Mucosa of rectum (tissue), 2 donors: Measurements from ENCODE around the gene DICER1.

Experiments used
- H3K27ac ChIP-seq, 2 donors: one replicate each; pipeline ENCODE4 v1.7.0; 2013; ENCODE audit warnings: inconsistent platforms in 2 of 2, low read depth in 2 of 2, low read length in 2 of 2
- H3K27me3 ChIP-seq, 2 donors: one replicate each; pipeline ENCODE4 v1.7.0; 2013; ENCODE audit warnings: low read length in 2 of 2; ENCODE audit not compliant: control insufficient read depth in 2 of 2, insufficient read depth in 2 of 2
- H3K36me3 ChIP-seq, 2 donors: one replicate each; pipeline ENCODE4 v1.7.0; 2013; ENCODE audit warnings: low read length in 2 of 2; ENCODE audit not compliant: control insufficient read depth in 2 of 2, insufficient read depth in 2 of 2
- H3K4me1 ChIP-seq, 2 donors: one replicate each; pipeline ENCODE4 v1.7.0; 2013; ENCODE audit warnings: low read length in 2 of 2, mild to moderate bottlenecking in 1 of 2; ENCODE audit not compliant: control insufficient read depth in 2 of 2, insufficient read depth in 2 of 2
- H3K4me3 ChIP-seq, 2 donors: one replicate each; pipeline ENCODE4 v1.7.0; 2013; ENCODE audit warnings: low read length in 2 of 2
- H3K9ac ChIP-seq, 2 donors: one replicate each; pipeline ENCODE4 v1.7.0; 2013; ENCODE audit warnings: low read length in 2 of 2, low read depth in 1 of 2, mild to moderate bottlenecking in 1 of 2
- H3K9me3 ChIP-seq, 2 donors: one replicate each; pipeline ENCODE4 v1.7.0; 2013; ENCODE audit warnings: low read length in 2 of 2; ENCODE audit not compliant: control insufficient read depth in 2 of 2
- donor health status: healthy.
- donor health status: Normal muscosa, but diverticular disease.

Gene DICER1

GRCh38 chr14:95196268-95196667, 38.9 kb upstream of the DICER1 start:
- Histone ChIP-seq H3K9me3 (no peaks in the 10 kb centered on the region), H3K4me1 (peaks cover 2 to 6% of the 10 kb centered on the region in 2 donors), H3K27ac (no peak overlapping the region), H3K27me3 (no peaks in the 10 kb centered on the region), H3K9ac (no peak overlapping the region), H3K4me3 (no peak overlapping the region), H3K36me3 (peaks cover 41 to 49% of the 10 kb centered on the region in 2 donors)

DNA sequence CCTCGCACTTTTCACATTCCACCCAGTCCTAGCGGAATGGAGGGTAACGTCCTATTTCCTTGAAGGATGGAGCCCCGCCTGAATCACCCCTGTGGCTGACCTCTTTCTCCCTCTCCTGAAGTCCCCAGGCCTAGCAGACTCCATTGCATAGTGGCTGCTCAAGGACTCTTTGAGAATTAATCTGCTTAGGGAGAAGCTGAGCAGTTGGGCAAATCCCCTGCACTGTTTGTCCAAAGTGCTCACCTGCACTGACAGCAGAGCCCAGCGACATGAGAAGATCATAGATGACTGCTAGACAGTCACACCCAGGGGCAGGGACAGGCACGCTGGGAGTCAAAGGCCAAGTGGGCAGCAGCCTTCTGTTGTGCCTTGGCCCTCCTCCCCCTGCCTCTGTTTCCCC, 37.7 kb upstream of the DICER1 start:
- no peak overlapping the region for H3K4me3 ChIP-seq
- no peak overlapping the region for H3K27ac ChIP-seq
- no peaks in the 10 kb centered on the region for H3K27me3 ChIP-seq
- no peak overlapping the region for H3K9ac ChIP-seq
- H3K36me3 ChIP-seq: peaks cover 42 to 51% of the 10 kb centered on the region in 2 donors
- peaks cover 2 to 6% of the 10 kb centered on the region in 2 donors for H3K4me1 ChIP-seq
- H3K9me3 ChIP-seq: no peaks in the 10 kb centered on the region

GRCh38 chr14:95193081-95193480, 35.8 kb upstream of the DICER1 start:
- H3K27me3 ChIP-seq: no peaks in the 10 kb centered on the region
- H3K4me3 ChIP-seq: no peak overlapping the region
- H3K36me3 ChIP-seq: peaks cover 33 to 45% of the 10 kb centered on the region in 2 donors
- peaks cover 2 to 6% of the 10 kb centered on the region in 2 donors for H3K4me1 ChIP-seq
- H3K27ac ChIP-seq: no peak overlapping the region
- no peak overlapping the region for H3K9ac ChIP-seq
- H3K9me3 ChIP-seq: no peaks in the 10 kb centered on the region

DNA sequence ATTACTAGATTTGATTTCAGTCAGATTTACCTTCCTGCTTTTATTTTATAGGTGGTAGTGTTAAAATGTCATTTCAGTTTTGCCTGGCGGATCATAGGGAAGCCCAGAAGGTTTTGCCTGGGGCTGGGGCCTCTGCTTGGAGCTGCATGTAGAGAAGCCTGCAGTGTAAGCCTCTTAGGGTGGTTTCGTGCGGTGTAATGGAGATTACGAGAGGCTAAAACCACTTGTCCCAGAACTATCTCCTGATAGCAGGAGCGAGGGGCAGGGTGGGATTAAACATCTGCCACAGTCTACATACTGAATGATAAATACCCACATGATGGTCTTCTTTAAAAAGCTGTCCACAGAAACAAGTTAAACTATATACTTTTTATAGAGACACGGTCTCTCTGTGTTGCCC, 35.0 kb upstream of the DICER1 start:
- Histone ChIP-seq H3K4me3 (no peak overlapping the region), H3K4me1 (peaks cover under 1 to 3% of the 10 kb centered on the region in 2 donors), H3K9me3 (no peaks in the 10 kb centered on the region), H3K27ac (no peak overlapping the region), H3K27me3 (no peaks in the 10 kb centered on the region), H3K36me3 (peaks cover 38 to 45% of the 10 kb centered on the region in 2 donors), H3K9ac (no peak overlapping the region)

GRCh38 chr14:95191445-95192199, 34.3 kb upstream of the DICER1 start:
- Histone ChIP-seq H3K36me3 (peaks cover 38 to 45% of the 10 kb centered on the region in 2 donors), H3K27ac (no peak overlapping the region), H3K9me3 (no peaks in the 10 kb centered on the region), H3K4me1 (peaks cover 0 to 2% of the 10 kb centered on the region in 2 donors), H3K9ac (no peak overlapping the region), H3K27me3 (no peaks in the 10 kb centered on the region), H3K4me3 (no peak overlapping the region)

DNA sequence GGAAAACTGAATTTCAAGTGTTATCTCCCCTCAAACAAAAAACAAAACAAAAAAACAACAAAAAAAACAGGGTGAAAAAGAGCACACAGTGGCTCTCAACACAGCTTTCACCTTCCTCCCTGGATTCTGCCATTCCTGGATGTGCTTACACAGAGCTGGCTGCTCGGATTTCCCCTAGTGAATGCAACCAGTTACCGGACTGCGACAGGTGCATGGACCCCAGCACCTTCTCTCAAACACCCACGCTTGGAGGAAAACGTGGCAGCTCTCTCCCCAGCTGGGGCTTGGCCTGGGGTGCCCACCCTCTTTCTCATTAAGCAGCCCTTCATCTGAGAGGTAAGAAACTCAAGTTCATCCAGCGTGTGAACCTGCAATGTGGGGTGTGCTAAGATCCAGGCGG, 33.5 kb upstream of the DICER1 start:
- Histone ChIP-seq H3K27ac (no peak overlapping the region), H3K9ac (no peak overlapping the region), H3K36me3 (peaks cover 38 to 44% of the 10 kb centered on the region in 2 donors), H3K4me1 (peaks cover 0 to 2% of the 10 kb centered on the region in 2 donors), H3K4me3 (no peak overlapping the region), H3K27me3 (no peaks in the 10 kb centered on the region), H3K9me3 (no peaks in the 10 kb centered on the region)

- peaks cover 33 to 39% of the 10 kb centered on the region in 2 donors for H3K36me3 ChIP-seq
- H3K27me3 ChIP-seq: no peaks in the 10 kb centered on the region
- no peaks in the 10 kb centered on the region for H3K9me3 ChIP-seq
- no peak overlapping the region for H3K4me3 ChIP-seq
- peaks cover 0 to 5% of the 10 kb centered on the region in 2 donors for H3K4me1 ChIP-seq
- no peak overlapping the region for H3K27ac ChIP-seq
- no peak overlapping the region for H3K9ac ChIP-seq
Measured at GRCh38 chr14:95190346-95190840, 33.1 kb upstream of the DICER1 start.

DNA sequence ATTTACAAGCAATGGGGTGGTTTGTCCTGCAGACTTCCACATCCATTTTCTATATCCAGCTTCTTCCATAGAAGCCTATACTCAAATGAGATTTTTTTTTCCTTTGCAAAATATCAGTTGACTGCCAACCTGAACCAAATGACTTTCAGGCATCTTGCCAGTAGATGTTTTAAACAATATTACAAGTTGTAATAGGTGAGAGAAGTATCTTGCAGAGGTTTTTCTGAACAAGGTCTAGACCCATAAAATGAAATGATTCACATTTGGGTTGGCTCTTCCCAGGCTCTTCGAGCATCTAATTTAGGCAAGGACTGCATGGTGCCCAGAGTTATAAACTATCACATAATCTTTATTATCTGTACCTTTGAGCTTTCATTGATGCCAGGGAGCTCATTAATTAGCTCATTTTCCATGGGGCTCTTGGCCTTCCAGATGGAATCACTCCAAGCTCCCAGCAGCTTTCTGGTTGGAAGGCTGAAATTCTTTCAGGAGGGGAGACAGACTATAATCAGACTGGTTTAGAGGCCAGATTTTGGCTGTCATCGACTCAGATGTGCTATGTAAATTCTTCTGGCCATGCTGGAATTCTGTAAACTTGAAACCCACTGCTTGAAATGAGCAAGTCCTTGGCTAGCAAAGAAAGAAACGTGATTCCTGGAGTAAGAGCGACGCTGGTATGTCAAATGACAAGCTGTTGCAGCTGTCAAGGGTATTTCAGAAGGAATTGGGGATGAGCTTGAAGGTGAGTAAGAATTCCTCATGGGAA, 32.2 kb upstream of the DICER1 start:
- Histone ChIP-seq H3K36me3 (peaks cover 26 to 32% of the 10 kb centered on the region in 2 donors), H3K4me1 (peaks cover 1 to 12% of the 10 kb centered on the region in 2 donors), H3K9ac (no peak overlapping the region), H3K27ac (no peak overlapping the region), H3K27me3 (no peaks in the 10 kb centered on the region), H3K9me3 (no peaks in the 10 kb centered on the region), H3K4me3 (no peak overlapping the region)

DNA sequence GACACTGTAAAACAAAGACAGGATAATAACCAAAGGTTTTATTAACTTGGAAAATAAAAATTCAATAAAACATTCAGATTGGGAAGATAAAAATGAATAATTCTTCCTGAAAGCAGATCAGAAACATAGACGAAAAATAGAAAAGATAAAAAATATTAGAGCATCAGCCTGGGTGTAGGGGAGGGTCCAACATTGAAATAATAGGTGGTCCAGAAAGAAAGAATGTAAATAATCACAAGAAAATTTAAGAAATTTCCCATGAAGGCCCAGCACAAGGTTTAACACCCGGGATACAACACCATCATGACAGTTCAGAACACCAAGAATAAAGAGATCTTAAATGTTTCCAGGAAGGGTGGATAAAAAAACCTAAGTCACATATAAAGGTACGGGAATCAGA, 31.1 kb upstream of the DICER1 start:
- peaks cover 12 to 22% of the 10 kb centered on the region in 2 donors for H3K4me1 ChIP-seq
- H3K27ac ChIP-seq: no peak overlapping the region
- no peaks in the 10 kb centered on the region for H3K27me3 ChIP-seq
- peaks cover 19 to 22% of the 10 kb centered on the region in 2 donors for H3K36me3 ChIP-seq
- H3K4me3 ChIP-seq: no peak overlapping the region
- H3K9ac ChIP-seq: no peak overlapping the region
- no peaks in the 10 kb centered on the region for H3K9me3 ChIP-seq

- H3K9me3 ChIP-seq: no peaks in the 10 kb centered on the region
- H3K9ac ChIP-seq: no peak overlapping the region
- H3K36me3 ChIP-seq: peaks cover 8 to 9% of the 10 kb centered on the region in 2 donors
- H3K4me3 ChIP-seq: peak overlapping the region in 1 of 2 donors; percentile 51
- peaks cover 24 to 29% of the 10 kb centered on the region in 2 donors for H3K4me1 ChIP-seq
- peak overlapping the region; percentile 72 to 76 for H3K27ac ChIP-seq
- no peaks in the 10 kb centered on the region for H3K27me3 ChIP-seq
Measured at GRCh38 chr14:95185767-95186392, 28.6 kb upstream of the DICER1 start.
